Activated T-cell treated with anti-CD3 and anti-CD28 coated beads for 24 hours (primary cell): ENCODE results near the gene SYNJ2.

Experiments used
- DNase-seq: peaks from one replicate; pipeline ENCODE4 v3.0.0-alpha.2; 2020; ENCODE audit warnings: low read depth

SYNJ2 gene

GRCh38 chr6:157998707-157999167, 17.1 kb downstream of the SYNJ2 start:
- DNase-seq: no peak

- no peak for DNase-seq
Observed at GRCh38 chr6:157999168-158000051, 17.7 kb downstream of the SYNJ2 start.

- no peak for DNase-seq
Observed at GRCh38 chr6:158000530-158001307, 19.1 kb downstream of the SYNJ2 start.

GRCh38 chr6:158002249-158002950, 20.7 kb downstream of the SYNJ2 start:
- DNase-seq: no peak

- DNase-seq: no peak
Observed at GRCh38 chr6:158002951-158003853, 21.5 kb downstream of the SYNJ2 start.

GRCh38 chr6:158003910-158004700, 22.4 kb downstream of the SYNJ2 start:
- no peak for DNase-seq

GRCh38 chr6:158004701-158005095, 23.0 kb downstream of the SYNJ2 start:
- DNase-seq: no peak

GRCh38 chr6:158005626-158006180, 24.0 kb downstream of the SYNJ2 start:
- DNase-seq: no peak

GRCh38 chr6:158006331-158006730, 24.7 kb downstream of the SYNJ2 start:
- DNase-seq: no peak

- DNase-seq: no peak
Observed at GRCh38 chr6:158006821-158007570, 25.3 kb downstream of the SYNJ2 start.

- no peak for DNase-seq
Observed at GRCh38 chr6:158008864-158009113, 27.1 kb downstream of the SYNJ2 start.

GRCh38 chr6:158009114-158009891, 27.6 kb downstream of the SYNJ2 start:
- no peak for DNase-seq

GRCh38 chr6:158009935-158010585, 28.4 kb downstream of the SYNJ2 start:
- DNase-seq: no peak

GRCh38 chr6:158010591-158011477, 29.2 kb downstream of the SYNJ2 start:
- DNase-seq: no peak

GRCh38 chr6:158011478-158011920, 29.8 kb downstream of the SYNJ2 start:
- no peak for DNase-seq

GRCh38 chr6:158011980-158012566, 30.4 kb downstream of the SYNJ2 start:
- no peak for DNase-seq
